ACHN (cell line): ENCODE measurements around the gene KIF1A.
"Not testable (repeated sequence)": the region's sequence is repeated elsewhere in the genome, so short reads cannot be mapped to it uniquely, and the experiment has no call there.

Source experiments
- DNase-seq: peaks from one replicate; pipeline ENCODE4 v3.0.0-alpha.2; 2015
- in situ Hi-C: cut with HindIII; loops from 2 replicates; pipeline ENCODE4 v1.10.0; 2017; ENCODE audit warnings: low sequenced_read_pairs, low pct_ligation_motif_present, low pct_unique_long_range_greater_than_20kb

Gene KIF1A

GRCh38 chr2:240707043-240707756 lies 112.8 kb downstream of the KIF1A start:
- in situ Hi-C loops, result no loop called here
- no peak for DNase-seq

GRCh38 chr2:240705204-240705791 lies 114.7 kb downstream of the KIF1A start:
- in situ Hi-C loops, result no loop called here

GRCh38 chr2:240704651-240705050 lies 115.4 kb downstream of the KIF1A start:
- DNase-seq, result no peak
- in situ Hi-C loops, result no loop called here

More at GRCh38 chr2:240705204-240705791, 114.7 kb downstream of the KIF1A start:
- DNase-seq, result no peak

- in situ Hi-C loops, result no loop called here
- DNase-seq, result no peak
Observed at GRCh38 chr2:240703417-240704341, 116.3 kb downstream of the KIF1A start.

- in situ Hi-C loops, result no loop called here
- DNase-seq, result no peak
Observed at GRCh38 chr2:240702640-240703011, 117.4 kb downstream of the KIF1A start.

- in situ Hi-C loops, result no loop called here
- DNase-seq, result no peak
Observed at GRCh38 chr2:240701736-240702639, 118.0 kb downstream of the KIF1A start.

GRCh38 chr2:240701091-240701735 lies 118.8 kb downstream of the KIF1A start:
- no peak for DNase-seq
- in situ Hi-C loops, result no loop called here

- DNase-seq, in situ Hi-C loops: not testable (repeated sequence)
Observed at GRCh38 chr2:240700616-240701015, 119.4 kb downstream of the KIF1A start.

GRCh38 chr2:240699835-240700234 lies 120.2 kb downstream of the KIF1A start:
- DNase-seq, in situ Hi-C loops: not testable (repeated sequence)

- DNase-seq, in situ Hi-C loops: not testable (repeated sequence)
Observed at GRCh38 chr2:240698852-240699561, 121.0 kb downstream of the KIF1A start.

- in situ Hi-C loops, DNase-seq: not testable (repeated sequence)
Observed at GRCh38 chr2:240696469-240696868, 123.5 kb downstream of the KIF1A start.

GRCh38 chr2:240695593-240695992 lies 124.4 kb downstream of the KIF1A start:
- in situ Hi-C loops, DNase-seq: not testable (repeated sequence)

GRCh38 chr2:240694304-240694703 lies 125.7 kb downstream of the KIF1A start:
- in situ Hi-C loops, DNase-seq: not testable (repeated sequence)

GRCh38 chr2:240692583-240693561 lies 127.1 kb downstream of the KIF1A start:
- DNase-seq, in situ Hi-C loops: not testable (repeated sequence)

GRCh38 chr2:240691631-240692420 lies 128.2 kb downstream of the KIF1A start, which contains the start of gene AQP12A:
Gene AQP12A, plus strand, starts transcription at chr2:240691866. Its CDS starts 48 bp downstream, at chr2:240691914.
- in situ Hi-C loops, DNase-seq: not testable (repeated sequence)
